Osteoblast (primary cell): Measurements from ENCODE around the gene SLC9A7. TPM values are rescaled to one million over a fixed set of nuclear protein-coding genes. Genes with fewer than 3 reads are reported as not detected.

Experiments used
- DNase-seq: peaks from one replicate; pipeline ENCODE4 v3.0.0; 2011; ENCODE audit warnings: low spot score, mixed read lengths; ENCODE audit not compliant: insufficient read length; ENCODE audit errors: missing footprints
- H2AFZ ChIP-seq: 2 replicates; pipeline ENCODE4 v1.6.0; 2011; ENCODE audit warnings: mild to moderate bottlenecking, low read length
- H3K27ac ChIP-seq: 2 replicates; pipeline ENCODE4 v1.5.1; 2011; ENCODE audit warnings: mild to moderate bottlenecking, low read depth, low read length, moderate library complexity
- H3K27me3 ChIP-seq: 2 replicates; pipeline ENCODE4 v1.6.0; 2012; ENCODE audit warnings: mild to moderate bottlenecking, control low read depth, inconsistent platforms, low read length, moderate library complexity; ENCODE audit not compliant: insufficient read depth
- H3K36me3 ChIP-seq: 2 replicates; pipeline ENCODE4 v1.5.1; 2011; ENCODE audit warnings: mild to moderate bottlenecking, low read length, control low read depth, moderate library complexity; ENCODE audit not compliant: insufficient read depth
- H3K4me1 ChIP-seq: 2 replicates; pipeline ENCODE4 v1.5.1; 2011; ENCODE audit warnings: mild to moderate bottlenecking, low read length, control low read depth, moderate library complexity; ENCODE audit not compliant: insufficient read depth
- H3K4me2 ChIP-seq: 2 replicates; pipeline ENCODE4 v1.6.0; 2011; ENCODE audit warnings: mild to moderate bottlenecking, low read length; ENCODE audit not compliant: insufficient read depth
- H3K4me3 ChIP-seq: fragments of 200-600 bp; sonication (generic); 3 replicates; pipeline ENCODE4 v1.5.1; 2012; ENCODE audit warnings: mild to moderate bottlenecking, low read length, inconsistent platforms; ENCODE audit not compliant: insufficient read depth
- H3K79me2 ChIP-seq: 2 replicates; pipeline ENCODE4 v1.6.0; 2012; ENCODE audit warnings: mild to moderate bottlenecking, low read length, control low read depth, inconsistent platforms; ENCODE audit not compliant: insufficient read depth
- H3K9me3 ChIP-seq: 2 replicates; pipeline ENCODE4 v1.5.1; 2011; ENCODE audit warnings: low read depth, low read length, control low read depth
- H4K20me1 ChIP-seq: 2 replicates; pipeline ENCODE4 v1.6.0; 2012; ENCODE audit warnings: mild to moderate bottlenecking, low read length, control low read depth; ENCODE audit not compliant: insufficient read depth
- CTCF ChIP-seq: IDR thresholded peaks from 2 replicates; pipeline ENCODE4 v1.5.1; 2011; ENCODE audit warnings: mild to moderate bottlenecking, low read depth, low read length, moderate library complexity; ENCODE audit errors: extremely low read depth
- total RNA-seq: library from RNA; depleted of rRNA; stranded (reverse); fragments of >200 nt; gene quantifications from 2 replicates; pipeline ENCODE4 v1.2.3, GENCODE V29; 2012

Gene SLC9A7
- total RNA-seq, 1 donor = 42.0 TPM

- Histone ChIP-seq H3K4me2 (no peak overlapping the region), H2AFZ (no peak overlapping the region), H3K27me3 (peaks cover 9% of the 10 kb centered on the region), H3K36me3 (peaks cover 8% of the 10 kb centered on the region), H3K4me1 (no peaks in the 10 kb centered on the region), H3K79me2 (no peaks in the 10 kb centered on the region), H3K4me3 (no peak overlapping the region), H4K20me1 (no peaks in the 10 kb centered on the region), H3K9me3 (no peaks in the 10 kb centered on the region), H3K27ac (peak overlapping the region; percentile 15)
- TF ChIP-seq CTCF = no peak
- DNase-seq = no peak
These were observed 157.6 kb downstream of the SLC9A7 start for GRCh38 chrX:46601283-46601682.

- DNase-seq = no peak
- Histone ChIP-seq H3K4me1 (no peaks in the 10 kb centered on the region), H3K4me3 (no peak overlapping the region), H2AFZ (no peak overlapping the region), H3K27me3 (peaks cover 6% of the 10 kb centered on the region), H3K36me3 (peaks cover 4% of the 10 kb centered on the region), H3K27ac (no peak overlapping the region), H4K20me1 (no peaks in the 10 kb centered on the region), H3K4me2 (no peak overlapping the region), H3K9me3 (no peaks in the 10 kb centered on the region), H3K79me2 (no peaks in the 10 kb centered on the region)
- no peak for TF ChIP-seq CTCF
These were observed 159.8 kb downstream of the SLC9A7 start for GRCh38 chrX:46599051-46599560.

- Histone ChIP-seq H3K27ac (no peak overlapping the region), H2AFZ (no peak overlapping the region), H3K27me3 (peaks cover 4% of the 10 kb centered on the region), H3K79me2 (no peaks in the 10 kb centered on the region), H3K36me3 (peaks cover 3% of the 10 kb centered on the region), H3K4me1 (no peaks in the 10 kb centered on the region), H4K20me1 (no peaks in the 10 kb centered on the region), H3K4me2 (no peak overlapping the region), H3K9me3 (no peaks in the 10 kb centered on the region), H3K4me3 (no peak overlapping the region)
- TF ChIP-seq CTCF = no peak
- DNase-seq = no peak
These were observed 161.1 kb downstream of the SLC9A7 start for GRCh38 chrX:46597771-46598170.

- Histone ChIP-seq H3K4me1 (no peaks in the 10 kb centered on the region), H4K20me1 (no peaks in the 10 kb centered on the region), H3K27ac (no peak overlapping the region), H3K4me2 (no peak overlapping the region), H3K36me3 (no peaks in the 10 kb centered on the region), H3K4me3 (no peak overlapping the region), H3K27me3 (peaks cover 4% of the 10 kb centered on the region), H3K9me3 (no peaks in the 10 kb centered on the region), H3K79me2 (no peaks in the 10 kb centered on the region), H2AFZ (no peak overlapping the region)
- TF ChIP-seq CTCF = no peak
- no peak for DNase-seq
These were observed 161.7 kb downstream of the SLC9A7 start for GRCh38 chrX:46597208-46597607.
